Gastroesophageal sphincter (tissue), 3 donors: ENCODE measurements around the gene DICER1.

Experiments
- CTCF ChIP-seq, 4 experiments: fragments of 200-600 bp in 2 of 4; fragments of 450-650 bp in 2 of 4; sonication (generic) in 1 of 4; IDR thresholded peaks; one replicate each; pipeline ENCODE4 v1.5.1; 2017 to 2019; ENCODE audit warnings: antibody characterized with exemption in 4 of 4, mild to moderate bottlenecking in 2 of 4, moderate library complexity in 2 of 4
- POLR2A ChIP-seq, 2 donors: fragments of 450-650 bp; IDR thresholded peaks; one replicate each; pipeline ENCODE4 v1.6.1; 2017; ENCODE audit warnings: antibody characterized with exemption in 2 of 2, mild to moderate bottlenecking in 2 of 2, moderate library complexity in 1 of 2

GRCh38 chr14:95204705-95205104 lies 47.4 kb upstream of the DICER1 start:
- TF ChIP-seq CTCF (IDR thresholded peaks at IDR 0.05) (no peak), POLR2A (IDR thresholded peaks at IDR 0.05) (no peak)
